Trophoblast cell (in vitro differentiated cells and primary cell): Measurements from ENCODE around the gene MAML2.
A peak's percentile ranks its signal among the peaks of the same experiment; 100 is the strongest.

Experiments
- DNase-seq, 2 donors: peaks; one replicate each; pipeline ENCODE4 v3.0.0-alpha.2; 2016
- H2AFZ ChIP-seq: 2 replicates; pipeline ENCODE4 v1.6.1; 2013; ENCODE audit warnings: low read length, moderate library complexity, mild to moderate bottlenecking; ENCODE audit not compliant: insufficient read depth, poor library complexity
- H2AK5ac ChIP-seq: 2 replicates; pipeline ENCODE4 v1.6.1; 2013; ENCODE audit warnings: mild to moderate bottlenecking, low read length
- H2BK120ac ChIP-seq: 2 replicates; pipeline ENCODE4 v1.6.1; 2013; ENCODE audit warnings: low read length, mild to moderate bottlenecking, moderate library complexity; ENCODE audit not compliant: insufficient read depth, poor library complexity
- H2BK12ac ChIP-seq: 2 replicates; pipeline ENCODE4 v1.6.1; 2013; ENCODE audit warnings: mild to moderate bottlenecking, low read length, moderate library complexity
- H2BK5ac ChIP-seq: 2 replicates; pipeline ENCODE4 v1.6.1; 2013; ENCODE audit warnings: low read length, low read depth, moderate library complexity, mild to moderate bottlenecking; ENCODE audit not compliant: poor library complexity
- H3K14ac ChIP-seq: 2 replicates; pipeline ENCODE4 v1.6.1; 2013; ENCODE audit warnings: mild to moderate bottlenecking, low read length
- H3K18ac ChIP-seq: 2 replicates; pipeline ENCODE4 v1.6.1; 2013; ENCODE audit warnings: mild to moderate bottlenecking, low read length
- H3K23ac ChIP-seq: 2 replicates; pipeline ENCODE4 v1.6.1; 2013; ENCODE audit warnings: low read length
- H3K27ac ChIP-seq: 2 replicates; pipeline ENCODE4 v1.5.1; 2013; ENCODE audit warnings: low read depth, mild to moderate bottlenecking, inconsistent platforms, low read length, moderate library complexity
- H3K27me3 ChIP-seq: 2 replicates; pipeline ENCODE4 v1.6.1; 2013; ENCODE audit warnings: inconsistent platforms, mild to moderate bottlenecking, low read length, moderate library complexity; ENCODE audit not compliant: insufficient read depth
- H3K36me3 ChIP-seq, 2 experiments: 1 replicate in 1 of 2; 2 replicates in 1 of 2; pipeline ENCODE4 v1.6.1; 2013; ENCODE audit warnings: low read length in 2 of 2, mild to moderate bottlenecking in 2 of 2, moderate library complexity in 1 of 2; ENCODE audit not compliant: insufficient read depth in 2 of 2, control insufficient read depth in 1 of 2
- H3K4ac ChIP-seq: 2 replicates; pipeline ENCODE4 v1.6.1; 2013; ENCODE audit warnings: low read depth, mild to moderate bottlenecking, low read length, moderate library complexity
- H3K4me1 ChIP-seq, 2 experiments: 1 replicate in 1 of 2; 2 replicates in 1 of 2; pipeline ENCODE4 v1.6.1; 2013; ENCODE audit warnings: low read length in 2 of 2, mild to moderate bottlenecking in 2 of 2, moderate library complexity in 1 of 2; ENCODE audit not compliant: insufficient read depth in 2 of 2, control insufficient read depth in 1 of 2
- H3K4me2 ChIP-seq: 2 replicates; pipeline ENCODE4 v1.6.1; 2013; ENCODE audit warnings: inconsistent platforms, mild to moderate bottlenecking, low read length, moderate library complexity
- H3K4me3 ChIP-seq: 2 replicates; pipeline ENCODE4 v1.5.1; 2013; ENCODE audit warnings: mild to moderate bottlenecking, low read depth, low read length, inconsistent platforms
- H3K79me1 ChIP-seq: one replicate; pipeline ENCODE4 v1.6.1; 2013; ENCODE audit warnings: low read length
- H3K79me2 ChIP-seq: 2 replicates; pipeline ENCODE4 v1.6.1; 2013; ENCODE audit warnings: low read length, mild to moderate bottlenecking; ENCODE audit not compliant: control insufficient read depth, insufficient read depth, poor library complexity
- H3K9ac ChIP-seq: 2 replicates; pipeline ENCODE4 v1.6.1; 2013; ENCODE audit warnings: mild to moderate bottlenecking, low read length
- H3K9me3 ChIP-seq: 2 replicates; pipeline ENCODE4 v1.6.1; 2013; ENCODE audit warnings: low read depth, mild to moderate bottlenecking, control low read depth, inconsistent platforms, low read length; ENCODE audit not compliant: insufficient read depth
- H4K12ac ChIP-seq: 2 replicates; pipeline ENCODE4 v1.6.1; 2013; ENCODE audit warnings: low read depth, mild to moderate bottlenecking, low read length, moderate library complexity
- H4K8ac ChIP-seq: 2 replicates; pipeline ENCODE4 v1.6.1; 2013; ENCODE audit warnings: low read depth, mild to moderate bottlenecking, low read length, moderate library complexity
- H4K91ac ChIP-seq: one replicate; pipeline ENCODE4 v1.6.1; 2013; ENCODE audit warnings: low read depth, mild to moderate bottlenecking, low read length, moderate library complexity
- WGBS: extraction: QIAGEN DNeasy Blood & Tissue Kit; methylation state at CpG from one replicate; pipeline ENCODE4 v1.1.7; 2013; ENCODE audit warnings: missing lambda C conversion rate; ENCODE audit not compliant: insufficient read length, insufficient coverage; ENCODE audit errors: extremely low coverage; 5-methylcytosine and 5-hydroxymethylcytosine counted together

The MAML2 gene

GRCh38 chr11:96012086-96012824, 330.7 kb downstream of the MAML2 start:
- no peak overlapping the region for H3K18ac ChIP-seq
- H4K8ac ChIP-seq, result no peak overlapping the region
- peaks cover 1% of the 10 kb centered on the region for H3K9me3 ChIP-seq
- no peak overlapping the region for H3K9ac ChIP-seq
- no peak overlapping the region for H4K12ac ChIP-seq
- H3K14ac ChIP-seq, result no peak overlapping the region
- no peak overlapping the region for H3K4me2 ChIP-seq
- no peak overlapping the region for H2AFZ ChIP-seq
- H3K4ac ChIP-seq, result no peak overlapping the region
- H3K4me1 ChIP-seq, result peaks cover 7 to 11% of the 10 kb centered on the region in 2 experiments
- no CpG with 5 or more reads among the region's 8 CpGs for WGBS
- no peak overlapping the region for H2BK120ac ChIP-seq
- peaks cover 9% of the 10 kb centered on the region for H3K79me1 ChIP-seq
- DNase-seq, result peak; percentile 79 to 91
- H2AK5ac ChIP-seq, result no peak overlapping the region
- no peak overlapping the region for H3K23ac ChIP-seq
- no peak overlapping the region for H4K91ac ChIP-seq
- H3K4me3 ChIP-seq, result no peak overlapping the region
- H2BK12ac ChIP-seq, result no peak overlapping the region
- H2BK5ac ChIP-seq, result no peak overlapping the region
- H3K27me3 ChIP-seq, result no peaks in the 10 kb centered on the region
- no peaks in the 10 kb centered on the region for H3K79me2 ChIP-seq
- no peaks in the 10 kb centered on the region for H3K36me3 ChIP-seq
- peak overlapping the region; percentile 66 for H3K27ac ChIP-seq

GRCh38 chr11:96010683-96011082, 332.3 kb downstream of the MAML2 start:
- Histone ChIP-seq H3K9me3 (peaks cover 1% of the 10 kb centered on the region), H2BK120ac (no peak overlapping the region), H2BK5ac (no peak overlapping the region), H4K91ac (no peak overlapping the region), H3K79me2 (no peaks in the 10 kb centered on the region), H4K12ac (no peak overlapping the region), H4K8ac (no peak overlapping the region), H2AK5ac (no peak overlapping the region), H3K27me3 (no peaks in the 10 kb centered on the region), H3K36me3 (no peaks in the 10 kb centered on the region), H2BK12ac (no peak overlapping the region), H3K18ac (no peak overlapping the region), H3K4me2 (no peak overlapping the region), H3K4me3 (no peak overlapping the region), H3K79me1 (peaks cover 9% of the 10 kb centered on the region), H3K4ac (no peak overlapping the region), H3K14ac (no peak overlapping the region), H3K27ac (no peak overlapping the region), H3K23ac (no peak overlapping the region), H2AFZ (no peak overlapping the region), H3K9ac (no peak overlapping the region), H3K4me1 (peaks cover 7 to 10% of the 10 kb centered on the region in 2 experiments)
- no peak for DNase-seq

GRCh38 chr11:96008161-96008720, 334.8 kb downstream of the MAML2 start:
- no peak for DNase-seq
- Histone ChIP-seq H3K18ac (no peak overlapping the region), H3K23ac (no peak overlapping the region), H2AFZ (no peak overlapping the region), H4K8ac (no peak overlapping the region), H3K79me2 (no peaks in the 10 kb centered on the region), H2BK12ac (no peak overlapping the region), H3K4me1 (peaks cover under 1% of the 10 kb centered on the region in 2 experiments), H3K9ac (no peak overlapping the region), H4K91ac (no peak overlapping the region), H3K27me3 (no peaks in the 10 kb centered on the region), H3K36me3 (no peaks in the 10 kb centered on the region), H3K4me2 (no peak overlapping the region), H3K79me1 (peaks cover under 1% of the 10 kb centered on the region), H4K12ac (no peak overlapping the region), H3K14ac (no peak overlapping the region), H2BK5ac (no peak overlapping the region), H3K27ac (no peak overlapping the region), H2BK120ac (no peak overlapping the region), H2AK5ac (no peak overlapping the region), H3K9me3 (no peaks in the 10 kb centered on the region), H3K4me3 (no peak overlapping the region), H3K4ac (no peak overlapping the region)
- no CpG with 5 or more reads among the region's 3 CpGs for WGBS

GRCh38 chr11:96006037-96006436, 337.0 kb downstream of the MAML2 start:
- Histone ChIP-seq H2AFZ (no peak overlapping the region), H3K27me3 (no peaks in the 10 kb centered on the region), H3K18ac (no peak overlapping the region), H3K9ac (no peak overlapping the region), H2AK5ac (no peak overlapping the region), H3K27ac (no peak overlapping the region), H3K23ac (no peak overlapping the region), H3K79me1 (no peaks in the 10 kb centered on the region), H2BK12ac (no peak overlapping the region), H3K14ac (no peak overlapping the region), H3K4me3 (no peak overlapping the region), H3K4me1 (no peaks in the 10 kb centered on the region), H3K79me2 (no peaks in the 10 kb centered on the region), H4K91ac (no peak overlapping the region), H4K12ac (no peak overlapping the region), H3K36me3 (no peaks in the 10 kb centered on the region), H3K4ac (no peak overlapping the region), H2BK5ac (no peak overlapping the region), H3K9me3 (no peaks in the 10 kb centered on the region), H4K8ac (no peak overlapping the region), H2BK120ac (no peak overlapping the region), H3K4me2 (no peak overlapping the region)
- DNase-seq, result no peak
